C4-2B (cell line): Measurements from ENCODE around the gene FA2H.

Experiments used
- CTCF ChIP-seq: fragments of 450-650 bp; conservative IDR thresholded peaks from 2 replicates; pipeline ENCODE4 v1.5.1; 2017; ENCODE audit warnings: mild to moderate bottlenecking
- ZFX ChIP-seq: fragments of 450-650 bp; IDR thresholded peaks from 2 replicates; pipeline ENCODE4 v1.6.1; 2017

DNA sequence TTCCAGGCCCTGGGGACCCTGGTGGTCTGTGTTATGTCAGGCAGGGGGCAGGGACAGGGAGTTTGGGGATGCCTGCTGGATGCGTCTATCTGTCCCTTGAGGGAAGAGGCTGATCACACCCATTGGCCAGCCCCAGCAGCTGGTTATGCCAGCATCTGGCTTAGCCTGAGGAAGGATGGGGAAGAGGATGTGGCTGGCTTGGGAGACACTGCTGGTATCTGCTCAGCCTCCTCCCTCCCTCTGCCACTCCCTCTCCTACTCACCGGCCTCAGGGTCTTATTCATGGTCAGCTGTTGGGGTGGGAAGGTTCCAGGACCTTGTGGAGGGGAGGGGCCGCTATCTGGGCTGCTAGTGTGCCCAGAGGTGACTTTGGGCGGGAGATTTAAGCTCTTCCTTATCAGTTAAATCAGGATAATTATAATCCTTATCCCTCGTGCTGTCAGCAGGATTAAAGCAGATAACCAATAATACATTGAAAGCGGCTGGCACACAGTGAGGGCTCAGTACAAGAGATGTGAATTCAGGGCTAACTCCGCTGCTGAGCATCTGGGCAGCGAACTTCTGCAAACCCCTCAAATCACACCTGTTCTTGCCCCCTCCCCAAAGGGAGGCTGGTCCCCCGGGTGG is 38.0 kb downstream of the FA2H start:
- TF ChIP-seq CTCF (no peak), ZFX (no peak)
